ENCODE measurements around the gene IDS. TPM values are rescaled to one million over a fixed set of nuclear protein-coding genes. Genes with fewer than 3 reads are reported as not detected.
A peak's percentile ranks its signal among the peaks of the same experiment; 100 is the strongest.
"Not testable (repeated sequence)": the region's sequence is repeated elsewhere in the genome, so short reads cannot be mapped to it uniquely, and the experiment has no call there.

The IDS gene
- total RNA-seq, 3 donors from 2014 or later (not counting 1 experiment from before 2014, with no cell fraction given), result 286 to 344 (median 317) TPM

GRCh38 chrX:149504226-149504914 lies 736 bp downstream of the IDS start:
- Histone ChIP-seq H3K4me1 (ENCODE audit: control insufficient read depth, insufficient read depth, low read length) (peaks cover 48% of the 10 kb centered on the region), H3K9me3 (ENCODE audit: control insufficient read depth, insufficient read depth, low read length) (no peaks in the 10 kb centered on the region), H3K27me3 (ENCODE audit: control insufficient read depth, insufficient read depth, low read length) (no peaks in the 10 kb centered on the region), H3K27ac (ENCODE audit: low read length) (peak overlapping the region; percentile 98), H3K36me3 (ENCODE audit: control insufficient read depth, insufficient read depth, low read length) (peaks cover 32% of the 10 kb centered on the region), H3K4me3 (ENCODE audit: low read length) (peak overlapping the region; percentile 79)
- Mint-ChIP-seq H3K27ac (peak overlapping the region; percentile 92 to 99), H3K36me3 (no peaks in the 10 kb centered on the region), H3K4me1 (peaks cover 39 to 48% of the 10 kb centered on the region in 2 donors), H3K9me3 (no peaks in the 10 kb centered on the region), H3K27me3 (ENCODE audit: low read depth in 2 of 2) (peaks cover 0 to 10% of the 10 kb centered on the region in 2 donors), H3K4me3 (peak overlapping the region; percentile 85)
- intact Hi-C loops (cut with micrococcal nuclease), result loop anchor here (10.0 kb wide), 3 partner anchors 320 to 1190 kb away; partner anchors contain the start of genes EOLA2 and MTMR1
- TF ChIP-seq, protein P1, sequence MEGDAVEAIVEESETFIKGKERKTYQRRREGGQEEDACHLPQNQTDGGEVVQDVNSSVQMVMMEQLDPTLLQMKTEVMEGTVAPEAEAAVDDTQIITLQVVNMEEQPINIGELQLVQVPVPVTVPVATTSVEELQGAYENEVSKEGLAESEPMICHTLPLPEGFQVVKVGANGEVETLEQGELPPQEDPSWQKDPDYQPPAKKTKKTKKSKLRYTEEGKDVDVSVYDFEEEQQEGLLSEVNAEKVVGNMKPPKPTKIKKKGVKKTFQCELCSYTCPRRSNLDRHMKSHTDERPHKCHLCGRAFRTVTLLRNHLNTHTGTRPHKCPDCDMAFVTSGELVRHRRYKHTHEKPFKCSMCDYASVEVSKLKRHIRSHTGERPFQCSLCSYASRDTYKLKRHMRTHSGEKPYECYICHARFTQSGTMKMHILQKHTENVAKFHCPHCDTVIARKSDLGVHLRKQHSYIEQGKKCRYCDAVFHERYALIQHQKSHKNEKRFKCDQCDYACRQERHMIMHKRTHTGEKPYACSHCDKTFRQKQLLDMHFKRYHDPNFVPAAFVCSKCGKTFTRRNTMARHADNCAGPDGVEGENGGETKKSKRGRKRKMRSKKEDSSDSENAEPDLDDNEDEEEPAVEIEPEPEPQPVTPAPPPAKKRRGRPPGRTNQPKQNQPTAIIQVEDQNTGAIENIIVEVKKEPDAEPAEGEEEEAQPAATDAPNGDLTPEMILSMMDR (IDR thresholded peaks at IDR 0.05), result peak; percentile 41
- DNase-seq (peak; percentile 60 to 80), ATAC-seq (peak; percentile 42 to 73 (median 57))
- WGBS (ENCODE audit: insufficient coverage), result 9% methylated on average over 9 of the region's 10 CpGs

DNA sequence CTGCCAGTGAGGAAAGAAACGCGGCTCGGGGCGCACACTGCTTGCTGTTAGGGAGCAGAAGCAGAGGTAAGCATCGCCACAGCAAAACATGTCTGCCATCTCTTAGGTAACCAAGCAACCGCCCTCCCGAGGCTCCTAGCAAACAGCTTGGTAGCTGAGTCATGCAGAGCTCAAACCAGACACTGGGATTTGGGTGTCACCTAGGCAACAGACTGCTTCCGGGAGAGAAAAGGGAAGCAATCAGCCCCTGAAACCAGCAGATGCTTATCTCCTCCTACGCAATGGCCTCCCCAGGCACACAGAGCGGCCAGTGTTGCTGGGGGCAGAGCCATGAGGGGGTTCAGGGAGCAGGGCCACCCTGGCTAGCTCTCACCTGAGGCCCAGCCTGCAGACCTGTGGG lies 1.7 kb downstream of the IDS start:
- H3K27ac Mint-ChIP-seq, result peak overlapping the region; percentile 92 to 99
- peak; percentile 45 to 71 (median 56) for ATAC-seq
- H3K4me1 ChIP-seq (ENCODE audit: control insufficient read depth, insufficient read depth, low read length), result peaks cover 48% of the 10 kb centered on the region
- H3K9me3 Mint-ChIP-seq; H3K27me3 ChIP-seq (ENCODE audit: control insufficient read depth, insufficient read depth, low read length); H3K9me3 ChIP-seq (ENCODE audit: control insufficient read depth, insufficient read depth, low read length); H3K36me3 Mint-ChIP-seq: not testable (repeated sequence)
- H3K4me3 Mint-ChIP-seq, result peak overlapping the region; percentile 85
- peaks cover 39 to 48% of the 10 kb centered on the region in 2 donors for H3K4me1 Mint-ChIP-seq
- peaks cover 35% of the 10 kb centered on the region for H3K36me3 ChIP-seq (ENCODE audit: control insufficient read depth, insufficient read depth, low read length)
- 0% methylated on average over 2 of the region's 10 CpGs for WGBS (ENCODE audit: insufficient coverage)
- intact Hi-C loops (cut with micrococcal nuclease), result loop anchor here (10.0 kb wide), 3 partner anchors 321 to 1191 kb away; partner anchors contain the start of genes EOLA2 and MTMR1
- peaks cover 0 to 10% of the 10 kb centered on the region in 2 donors for H3K27me3 Mint-ChIP-seq (ENCODE audit: low read depth in 2 of 2)
- DNase-seq, result peak; percentile 47 to 86
- peak overlapping the region; percentile 79 for H3K4me3 ChIP-seq (ENCODE audit: low read length)
- H3K27ac ChIP-seq (ENCODE audit: low read length), result peak overlapping the region; percentile 98

- not testable (repeated sequence) for H3K4me3 ChIP-seq (ENCODE audit: low read length); H3K9me3 ChIP-seq (ENCODE audit: control insufficient read depth, insufficient read depth, low read length); H3K9me3 Mint-ChIP-seq; H3K36me3 Mint-ChIP-seq; H3K27me3 ChIP-seq (ENCODE audit: control insufficient read depth, insufficient read depth, low read length)
- DNase-seq (peak in 1 of 2 donors; percentile 42), ATAC-seq (peak; percentile 14 to 42 (median 27))
- H3K27ac ChIP-seq (ENCODE audit: low read length), result peak overlapping the region; percentile 98
- peaks cover 39 to 49% of the 10 kb centered on the region in 2 donors for H3K4me1 Mint-ChIP-seq
- peak overlapping the region; percentile 60 for H3K4me3 Mint-ChIP-seq
- H3K27ac Mint-ChIP-seq, result peak overlapping the region; percentile 92 to 99
- H3K36me3 ChIP-seq (ENCODE audit: control insufficient read depth, insufficient read depth, low read length), result peaks cover 40% of the 10 kb centered on the region
- WGBS (ENCODE audit: insufficient coverage), result 18% methylated on average over 2 of the region's 5 CpGs
- intact Hi-C loops (cut with micrococcal nuclease), result loop anchor here (10.0 kb wide), 3 partner anchors 322 to 1192 kb away; partner anchors contain the start of genes EOLA2 and MTMR1
- H3K27me3 Mint-ChIP-seq (ENCODE audit: low read depth in 2 of 2), result peaks cover 0 to 10% of the 10 kb centered on the region in 2 donors
- H3K4me1 ChIP-seq (ENCODE audit: control insufficient read depth, insufficient read depth, low read length), result peaks cover 48% of the 10 kb centered on the region
These were observed 2.2 kb downstream of the IDS start for GRCh38 chrX:149502923-149503322.

GRCh38 chrX:149499766-149500165 lies 5.3 kb downstream of the IDS start:
- H3K27ac Mint-ChIP-seq, result peak overlapping the region; percentile 92 to 99
- H3K9me3 ChIP-seq (ENCODE audit: control insufficient read depth, insufficient read depth, low read length), result no peaks in the 10 kb centered on the region
- no peak overlapping the region for H3K27ac ChIP-seq (ENCODE audit: low read length)
- H3K36me3 Mint-ChIP-seq, result peaks cover 8% of the 10 kb centered on the region
- no peak overlapping the region for H3K4me3 ChIP-seq (ENCODE audit: low read length)
- WGBS (ENCODE audit: insufficient coverage), result 47% methylated on average over 3 of the region's 5 CpGs
- TF ChIP-seq, protein P1 (IDR thresholded peaks at IDR 0.05), result no peak
- DNase-seq (no peak), ATAC-seq (no peak)
- H3K4me1 Mint-ChIP-seq, result peaks cover 32 to 50% of the 10 kb centered on the region in 2 donors
- peaks cover 70% of the 10 kb centered on the region for H3K36me3 ChIP-seq (ENCODE audit: control insufficient read depth, insufficient read depth, low read length)
- H3K9me3 Mint-ChIP-seq, result no peaks in the 10 kb centered on the region
- peaks cover 41% of the 10 kb centered on the region for H3K4me1 ChIP-seq (ENCODE audit: control insufficient read depth, insufficient read depth, low read length)
- H3K27me3 ChIP-seq (ENCODE audit: control insufficient read depth, insufficient read depth, low read length), result no peaks in the 10 kb centered on the region
- intact Hi-C loops (cut with micrococcal nuclease), result loop anchor here (10.0 kb wide), 3 partner anchors 325 to 1195 kb away; partner anchors contain the start of genes EOLA2 and MTMR1
- peak overlapping the region; percentile 42 for H3K4me3 Mint-ChIP-seq
- H3K27me3 Mint-ChIP-seq (ENCODE audit: low read depth in 2 of 2), result no peaks in the 10 kb centered on the region
